GM03348 (cell line): Measurements from ENCODE around the gene OR2V1.
"Not testable (repeated sequence)": the region's sequence is repeated elsewhere in the genome, so short reads cannot be mapped to it uniquely, and the experiment has no call there.

Source experiments
- DNase-seq: peaks from one replicate; pipeline ENCODE4 v3.0.0; 2012; ENCODE audit warnings: low spot score

OR2V1 gene

DNA sequence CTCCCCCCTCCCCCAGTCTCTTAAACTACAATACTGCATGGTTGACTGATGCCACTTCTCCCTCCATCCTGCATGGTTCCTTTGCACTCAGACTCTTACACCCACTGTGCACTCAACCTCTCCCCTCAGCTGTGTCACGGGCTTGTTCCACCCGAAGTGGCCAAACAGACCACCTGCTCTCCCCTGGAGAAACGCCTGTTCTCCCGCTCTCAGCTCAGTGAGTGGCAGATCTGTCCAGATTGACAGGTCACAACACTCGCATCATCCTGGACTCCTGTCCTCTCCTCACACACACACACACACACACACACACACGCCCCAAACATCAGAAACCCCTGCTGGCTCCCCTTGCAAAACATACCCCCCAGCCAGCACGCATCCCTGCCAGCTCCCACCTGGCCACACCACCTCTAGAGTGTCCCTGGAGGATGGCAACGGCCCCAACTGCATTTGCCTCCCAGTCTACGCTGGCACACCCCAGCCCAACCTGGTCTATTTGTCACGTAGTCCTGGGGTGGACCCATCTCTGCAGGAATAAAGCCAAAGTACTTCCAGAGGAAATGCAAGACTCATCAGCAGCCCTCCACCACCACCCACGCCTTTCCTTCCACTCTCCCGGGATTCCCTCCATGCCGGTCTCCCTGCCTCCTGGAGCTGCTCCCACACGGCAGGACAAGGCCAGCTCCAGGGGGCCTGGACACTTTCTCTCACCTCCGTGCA, 2.9 kb downstream of the OR2V1 start:
- DNase-seq, result no peak

DNA sequence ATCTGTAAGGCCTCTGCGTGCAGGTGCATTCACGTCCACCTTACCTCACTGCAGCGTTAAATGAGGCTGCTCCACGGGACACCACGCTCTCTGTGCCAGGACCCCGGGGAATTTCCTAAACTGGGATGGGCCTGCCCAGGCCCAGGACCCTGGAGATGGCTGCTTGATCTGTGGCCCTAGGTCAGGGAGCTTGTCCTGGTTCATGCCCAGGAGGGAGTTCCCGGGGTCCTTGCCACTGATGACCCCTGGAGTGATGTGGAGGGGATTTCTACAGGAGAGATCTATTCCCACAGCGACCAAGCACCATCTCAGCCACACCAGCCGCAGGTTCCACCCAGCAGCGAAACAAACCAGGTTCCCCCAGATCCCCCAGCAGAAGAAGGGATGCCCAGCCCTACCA, 3.5 kb downstream of the OR2V1 start:
- DNase-seq, result no peak

DNA sequence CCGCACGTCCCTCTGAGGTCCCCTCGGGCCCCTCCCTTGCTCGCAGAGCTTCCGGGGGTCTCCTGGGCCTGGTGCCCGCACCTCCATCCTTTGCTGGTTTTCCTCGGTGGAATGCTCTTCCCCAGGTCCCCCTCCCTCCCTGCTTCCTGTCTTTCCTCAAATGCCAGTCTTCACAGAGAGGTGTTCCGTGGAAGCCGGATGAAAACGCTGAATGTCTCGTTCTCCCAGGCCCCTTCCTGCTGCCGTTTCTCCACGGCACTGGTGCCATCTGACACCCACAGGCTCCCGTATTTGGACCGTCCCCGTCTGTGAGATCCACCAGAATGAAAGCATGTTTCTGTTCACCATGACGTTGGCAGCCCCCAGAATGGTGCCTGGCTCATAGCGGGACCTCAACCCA, 4.1 kb downstream of the OR2V1 start:
- DNase-seq, result no peak

DNA sequence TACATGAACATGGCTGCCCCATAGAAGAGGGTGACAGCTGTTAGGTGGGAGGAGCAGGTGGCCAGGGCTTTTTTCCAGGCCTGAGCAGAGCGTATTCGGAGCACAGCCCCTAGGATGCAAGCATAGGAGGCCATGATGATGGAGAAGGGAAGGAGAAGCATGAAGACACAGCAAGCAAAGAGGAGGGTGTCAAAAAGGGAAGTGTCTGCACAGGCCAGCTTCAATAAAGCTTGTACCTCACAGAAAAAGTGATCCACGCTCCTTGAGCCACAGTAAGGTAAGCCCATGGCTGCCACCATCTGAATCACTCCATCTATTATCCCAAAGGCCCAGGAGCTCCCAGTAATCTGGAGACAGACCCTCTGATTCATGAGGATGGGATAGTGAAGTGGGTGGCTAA, 6.4 kb downstream of the OR2V1 start:
- DNase-seq, result no peak

GRCh38 chr5:181121675-181122561, 9.1 kb downstream of the OR2V1 start:
- DNase-seq, result no peak

- no peak for DNase-seq
Observed at GRCh38 chr5:181120761-181121160, 10.2 kb downstream of the OR2V1 start.

DNA sequence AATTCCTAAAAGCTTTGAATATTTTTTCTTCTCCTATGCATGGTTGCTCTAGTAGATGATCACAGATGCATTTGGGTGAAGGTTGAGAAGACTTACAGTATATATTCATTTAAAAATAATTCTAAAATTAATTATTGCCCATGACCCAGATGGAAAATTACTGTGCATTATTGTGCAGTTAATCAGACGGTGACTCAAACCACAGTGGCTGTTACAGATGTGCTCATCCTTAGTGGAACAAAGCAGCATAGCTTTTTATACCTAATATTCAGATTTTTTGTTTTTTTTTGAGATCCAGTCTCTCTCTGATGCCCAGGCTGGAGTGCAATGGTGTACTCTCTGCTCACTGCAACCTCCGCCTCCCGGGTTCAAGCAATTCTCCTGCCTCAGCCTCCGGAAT, 10.7 kb downstream of the OR2V1 start:
- peak; percentile 70 for DNase-seq

GRCh38 chr5:181119105-181119504, 11.9 kb downstream of the OR2V1 start:
- no peak for DNase-seq

DNA sequence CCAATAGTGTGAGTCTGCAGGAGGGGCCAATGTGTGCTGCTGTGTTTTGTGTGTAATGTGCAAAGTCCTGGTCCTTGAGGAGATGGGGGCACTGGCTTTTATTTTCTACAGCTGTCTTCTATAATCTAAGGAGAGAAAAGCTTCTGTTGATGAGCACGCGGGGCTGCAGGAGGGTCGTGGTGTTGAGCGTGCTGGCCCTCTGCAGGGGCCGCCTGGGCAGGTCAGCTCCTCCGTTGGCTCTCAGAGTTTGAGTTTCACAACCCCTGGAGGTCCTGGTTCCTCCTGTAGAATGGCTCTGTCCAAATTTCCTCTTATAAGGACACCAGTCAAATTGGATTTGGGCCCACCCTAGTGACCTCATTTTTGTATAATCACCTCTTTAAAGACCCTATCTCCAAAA, 12.6 kb downstream of the OR2V1 start:
- no peak for DNase-seq

DNA sequence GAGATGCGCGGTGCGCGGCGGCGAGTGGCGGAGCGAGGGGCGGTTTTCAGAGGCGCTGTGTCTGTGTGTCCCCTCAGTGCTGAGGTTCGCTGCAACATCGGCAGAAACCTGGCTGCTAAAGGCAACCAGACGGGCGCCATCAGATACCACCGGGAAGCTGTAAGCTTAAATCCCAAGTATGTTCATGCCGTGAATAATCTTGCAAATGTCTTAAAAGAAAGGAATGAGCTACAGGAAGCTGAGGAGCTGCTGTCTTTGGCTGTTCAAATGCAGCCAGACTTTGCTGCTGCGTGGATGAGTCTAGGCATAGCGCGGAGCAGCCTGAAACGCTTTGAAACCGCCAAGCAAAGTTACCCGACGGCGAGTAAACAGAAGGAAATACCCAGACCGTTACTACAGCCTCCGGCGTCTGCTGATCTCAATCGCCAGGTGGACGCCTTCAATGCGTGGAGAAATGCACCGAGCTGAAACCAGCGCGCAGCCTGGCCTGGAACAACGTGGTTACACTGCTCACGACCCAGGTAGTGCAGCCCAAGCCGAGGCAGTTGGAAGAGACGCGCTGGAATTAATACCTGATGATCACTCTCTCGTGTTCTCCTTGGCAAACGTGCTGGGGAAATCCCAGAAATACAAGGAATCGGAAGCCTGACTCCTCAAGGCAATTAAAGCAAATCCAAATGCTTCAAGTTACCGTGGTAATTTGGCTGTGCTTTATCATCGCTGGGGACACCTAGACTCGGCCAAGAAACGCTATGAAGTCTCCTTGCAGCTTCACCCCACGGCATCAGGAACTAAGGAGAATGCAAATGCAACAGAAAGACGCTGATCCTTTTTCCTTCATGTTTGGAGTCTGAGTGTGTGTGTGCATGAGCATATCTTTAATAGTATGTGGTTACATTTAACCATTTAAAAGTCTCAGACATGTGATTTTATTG, 15.9 kb downstream of the OR2V1 start:
- peak; percentile 48 for DNase-seq

DNA sequence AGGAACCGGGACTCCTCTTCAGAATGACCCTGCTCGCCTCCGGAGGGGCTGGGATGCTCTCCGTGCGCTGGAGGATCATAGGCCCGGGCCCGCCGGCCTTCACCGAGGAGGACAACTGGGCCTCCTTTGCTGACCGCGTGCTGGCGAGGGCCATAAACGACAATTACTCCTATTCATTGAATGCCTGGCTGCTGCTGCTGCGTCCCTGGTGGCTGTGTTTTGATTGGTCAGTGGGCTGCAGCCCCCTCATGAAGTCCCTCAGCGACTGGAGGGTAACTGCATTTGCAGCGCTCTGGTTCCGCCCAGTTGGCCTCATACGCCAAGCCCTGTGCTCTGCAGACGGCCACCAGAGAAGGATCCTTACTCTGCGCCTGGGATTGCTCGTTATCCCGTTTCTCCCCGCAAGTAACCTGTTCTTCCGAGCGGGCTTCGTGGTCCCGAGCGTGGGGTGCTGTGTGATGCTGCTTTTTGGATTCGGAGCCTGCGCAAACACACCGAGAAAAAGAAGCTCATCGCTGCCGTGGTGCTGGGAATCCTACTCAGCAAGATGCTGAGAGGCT, 16.6 kb downstream of the OR2V1 start:
- DNase-seq, result no peak

GRCh38 chr5:181113572-181113971, 17.4 kb downstream of the OR2V1 start:
- DNase-seq, result not testable (repeated sequence)

GRCh38 chr5:181112476-181112875, 18.5 kb downstream of the OR2V1 start:
- no peak for DNase-seq

GRCh38 chr5:181111010-181111409, 20.0 kb downstream of the OR2V1 start:
- DNase-seq, result no peak

DNA sequence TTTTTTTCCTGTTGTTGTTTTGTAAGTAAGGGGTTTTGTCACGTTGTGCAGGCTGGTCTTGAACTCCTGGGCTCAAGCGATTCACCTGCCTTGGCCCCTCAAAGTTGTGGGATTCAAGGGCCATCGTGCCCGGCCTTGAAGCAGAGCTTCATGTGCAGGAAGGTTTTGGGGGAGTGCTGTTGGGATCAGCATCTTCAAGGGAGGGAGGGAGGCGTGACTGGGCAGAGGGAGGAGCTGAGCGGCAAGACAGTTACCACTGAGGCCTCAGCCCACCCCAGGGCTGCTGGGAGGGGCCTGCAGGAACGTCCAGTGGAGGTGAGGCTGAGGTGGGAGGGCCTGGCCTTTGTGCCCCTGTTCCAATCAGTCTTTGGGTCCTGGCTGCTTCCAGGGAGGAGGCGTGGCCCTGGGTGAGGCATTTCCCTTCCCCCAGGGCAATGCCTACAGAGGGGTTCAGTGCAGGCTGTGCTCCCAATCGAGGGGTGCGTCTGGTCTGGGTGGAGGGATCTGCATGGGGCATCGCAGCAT, 21.4 kb downstream of the OR2V1 start:
- no peak for DNase-seq

DNA sequence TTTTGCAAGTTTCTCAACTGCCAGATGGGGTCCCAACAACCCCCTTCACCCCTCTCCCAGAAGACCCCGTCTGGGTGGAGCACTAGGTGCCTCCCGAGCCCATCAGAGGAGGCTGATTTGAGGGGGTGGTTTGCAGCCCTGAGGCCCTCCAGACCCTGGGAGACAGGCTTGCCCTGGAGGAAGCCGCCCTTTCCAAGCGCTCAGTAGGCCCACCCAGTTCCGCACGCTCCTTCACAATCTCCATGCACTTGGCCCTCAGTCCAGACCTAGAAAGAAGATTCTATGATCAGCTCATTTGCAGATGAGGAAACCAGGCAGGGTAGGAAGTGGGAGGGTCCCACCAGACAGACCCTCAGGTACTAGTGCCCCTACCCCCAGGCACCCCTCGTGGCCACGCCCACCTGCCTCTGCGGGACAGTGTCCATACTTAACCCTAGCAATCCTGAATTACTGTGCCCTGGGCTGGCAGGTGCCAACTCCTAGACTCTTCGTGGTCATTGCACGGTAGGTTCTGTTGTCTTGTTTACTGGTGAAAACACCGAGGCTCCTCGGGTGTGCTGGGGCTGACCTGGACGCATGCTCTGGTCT, 22.3 kb downstream of the OR2V1 start:
- DNase-seq, result no peak

GRCh38 chr5:181107699-181108098, 23.3 kb downstream of the OR2V1 start:
- DNase-seq, result no peak

GRCh38 chr5:181105391-181106025, 25.5 kb downstream of the OR2V1 start:
- DNase-seq, result no peak

DNA sequence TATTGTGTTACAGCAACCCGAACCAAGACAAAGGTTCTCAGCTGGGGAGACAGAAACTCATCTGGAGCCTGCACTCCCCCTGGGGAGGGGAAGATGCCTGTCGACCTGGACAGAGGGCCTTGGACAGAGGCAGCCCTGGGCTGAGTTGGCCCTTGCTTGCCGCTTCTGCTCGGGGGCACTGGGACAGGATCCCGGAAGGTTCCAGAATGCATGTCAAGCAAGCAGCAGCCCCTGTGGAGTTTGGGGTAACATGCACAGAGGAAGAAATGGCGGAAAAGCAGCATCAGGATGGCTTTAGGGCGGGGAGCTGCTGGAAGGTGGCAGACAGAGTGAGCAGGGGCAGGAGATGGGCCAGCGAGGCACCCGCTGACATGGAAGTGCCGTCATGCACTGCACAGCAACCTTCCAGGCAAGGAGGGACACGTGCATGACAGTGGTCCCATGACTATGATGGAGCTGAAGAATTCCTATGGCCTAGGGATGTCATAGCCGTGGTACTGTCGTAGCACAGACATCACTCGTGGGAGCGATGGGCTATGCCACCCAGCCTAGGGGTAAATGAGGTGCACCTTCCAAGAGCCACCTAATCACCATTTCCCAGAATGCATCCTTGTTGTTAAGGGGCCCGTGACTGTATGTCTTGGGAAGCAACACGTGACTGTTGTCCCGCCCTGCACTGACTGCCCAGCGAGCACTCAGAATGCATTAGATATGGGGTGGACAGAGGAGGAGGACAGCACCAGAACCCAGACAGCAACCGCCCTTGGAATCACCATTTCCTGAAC, 26.2 kb downstream of the OR2V1 start:
- not testable (repeated sequence) for DNase-seq

GRCh38 chr5:181104259-181104568, 26.8 kb downstream of the OR2V1 start:
- not testable (repeated sequence) for DNase-seq
